ENCODE results near the gene C10orf53. TPM values are rescaled to one million over a fixed set of nuclear protein-coding genes. Genes with fewer than 3 reads are reported as not detected.
"Not testable (repeated sequence)": the region's sequence is repeated elsewhere in the genome, so short reads cannot be mapped to it uniquely, and the experiment has no call there.

Gene C10orf53
- total RNA-seq, 1 experiment from 2014 or later: not detected

- BruUV-seq (replicated peaks): no TSS peak
- POLR2A ChIA-PET: no interaction called here
- H3K9me3 Mint-ChIP-seq (ENCODE audit: unreplicated experiment): no peaks in the 10 kb centered on the region
- no peak for TF ChIP-seq CTCF (IDR thresholded peaks at IDR 0.05; ENCODE audit: unreplicated experiment)
- DNase-seq (ENCODE audit: unreplicated experiment): no peak
- H3K27me3 Mint-ChIP-seq (ENCODE audit: insufficient read depth, unreplicated experiment): peaks cover 49% of the 10 kb centered on the region
- no peak overlapping the region for H3K27ac Mint-ChIP-seq (ENCODE audit: low read depth, unreplicated experiment)
- no peaks in the 10 kb centered on the region for H3K36me3 Mint-ChIP-seq (ENCODE audit: insufficient read depth, unreplicated experiment)
- no peaks in the 10 kb centered on the region for H3K4me1 Mint-ChIP-seq (ENCODE audit: insufficient read depth, unreplicated experiment)
- intact Hi-C loops (cut with micrococcal nuclease): no loop called here
- CTCF ChIA-PET: no interaction called here
- H3K4me3 Mint-ChIP-seq (ENCODE audit: unreplicated experiment): no peak overlapping the region
Measured at GRCh38 chr10:49710966-49711365, 31.5 kb downstream of the C10orf53 start.

GRCh38 chr10:49711481-49711880, 32.0 kb downstream of the C10orf53 start:
- DNase-seq (ENCODE audit: unreplicated experiment): no peak
- no TSS peak for BruUV-seq (replicated peaks)

GRCh38 chr10:49713266-49713665, 33.8 kb downstream of the C10orf53 start:
- BruUV-seq (replicated peaks): no TSS peak
- TF ChIP-seq CTCF (IDR thresholded peaks at IDR 0.05; ENCODE audit: unreplicated experiment): no peak
- POLR2A ChIA-PET: interaction anchor here (0.6 kb wide), 1 partner anchor 117 kb away, joined by 3 read pairs; no protein-coding TSS in a partner anchor
- no peaks in the 10 kb centered on the region for H3K4me1 Mint-ChIP-seq (ENCODE audit: insufficient read depth, unreplicated experiment)
- H3K27ac Mint-ChIP-seq (ENCODE audit: low read depth, unreplicated experiment): no peak overlapping the region
- CTCF ChIA-PET: no interaction called here
- H3K27me3 Mint-ChIP-seq (ENCODE audit: insufficient read depth, unreplicated experiment): peaks cover 47% of the 10 kb centered on the region
- H3K36me3 Mint-ChIP-seq (ENCODE audit: insufficient read depth, unreplicated experiment): no peaks in the 10 kb centered on the region
- no peaks in the 10 kb centered on the region for H3K9me3 Mint-ChIP-seq (ENCODE audit: unreplicated experiment)
- DNase-seq (ENCODE audit: unreplicated experiment): no peak
- intact Hi-C loops (cut with micrococcal nuclease): no loop called here
- H3K4me3 Mint-ChIP-seq (ENCODE audit: unreplicated experiment): no peak overlapping the region

More at GRCh38 chr10:49711481-49711880, 32.0 kb downstream of the C10orf53 start:
- ChIA-PET CTCF (no interaction called here), POLR2A (interaction anchor here (0.6 kb wide), 1 partner anchor 54 kb away, joined by 3 read pairs; no protein-coding TSS in a partner anchor)
- Mint-ChIP-seq H3K4me3 (ENCODE audit: unreplicated experiment) (no peak overlapping the region), H3K4me1 (ENCODE audit: insufficient read depth, unreplicated experiment) (no peaks in the 10 kb centered on the region), H3K27me3 (ENCODE audit: insufficient read depth, unreplicated experiment) (peaks cover 49% of the 10 kb centered on the region), H3K9me3 (ENCODE audit: unreplicated experiment) (no peaks in the 10 kb centered on the region), H3K27ac (ENCODE audit: low read depth, unreplicated experiment) (no peak overlapping the region), H3K36me3 (ENCODE audit: insufficient read depth, unreplicated experiment) (no peaks in the 10 kb centered on the region)
- intact Hi-C loops (cut with micrococcal nuclease): no loop called here
- no peak for TF ChIP-seq CTCF (IDR thresholded peaks at IDR 0.05; ENCODE audit: unreplicated experiment)

- POLR2A ChIA-PET; H3K9me3 Mint-ChIP-seq (ENCODE audit: unreplicated experiment); DNase-seq (ENCODE audit: unreplicated experiment); H3K36me3 Mint-ChIP-seq (ENCODE audit: insufficient read depth, unreplicated experiment); H3K4me1 Mint-ChIP-seq (ENCODE audit: insufficient read depth, unreplicated experiment); BruUV-seq (replicated peaks); H3K27ac Mint-ChIP-seq (ENCODE audit: low read depth, unreplicated experiment); intact Hi-C loops (cut with micrococcal nuclease); CTCF ChIA-PET; H3K4me3 Mint-ChIP-seq (ENCODE audit: unreplicated experiment): not testable (repeated sequence)
- H3K27me3 Mint-ChIP-seq (ENCODE audit: insufficient read depth, unreplicated experiment): peaks cover 33% of the 10 kb centered on the region
Measured at GRCh38 chr10:49715157-49715556, 35.7 kb downstream of the C10orf53 start.

GRCh38 chr10:49726593-49726992, 47.1 kb downstream of the C10orf53 start:
- Mint-ChIP-seq H3K27me3 (ENCODE audit: insufficient read depth, unreplicated experiment) (peaks cover 36% of the 10 kb centered on the region), H3K4me3 (ENCODE audit: unreplicated experiment) (no peak overlapping the region), H3K9me3 (ENCODE audit: unreplicated experiment) (no peaks in the 10 kb centered on the region), H3K4me1 (ENCODE audit: insufficient read depth, unreplicated experiment) (no peaks in the 10 kb centered on the region), H3K27ac (ENCODE audit: low read depth, unreplicated experiment) (no peak overlapping the region), H3K36me3 (ENCODE audit: insufficient read depth, unreplicated experiment) (no peaks in the 10 kb centered on the region)
- no peak for TF ChIP-seq CTCF (IDR thresholded peaks at IDR 0.05; ENCODE audit: unreplicated experiment)
- BruUV-seq (replicated peaks): no TSS peak
- DNase-seq (ENCODE audit: unreplicated experiment): no peak
- ChIA-PET POLR2A (no interaction called here), CTCF (no interaction called here)
- intact Hi-C loops (cut with micrococcal nuclease): no loop called here

All from MCF 10A (cell line).